Cardiac muscle cell (in vitro differentiated cells and primary cell): ENCODE results near the gene PSMA2. TPM values are rescaled to one million over a fixed set of nuclear protein-coding genes. Genes with fewer than 3 reads are reported as not detected.
A peak's percentile ranks its signal among the peaks of the same experiment; 100 is the strongest.

ENCODE experiments used
- DNase-seq, 2 donors: peaks; one replicate each; pipeline versions ENCODE4 v3.0.0 to v3.0.0-alpha.2; 2010 to 2017; ENCODE audit warnings: low read depth in 1 of 2, low spot score in 1 of 2
- H3K27ac ChIP-seq: fragments of 200-600 bp; sonication (generic); 2 replicates; pipeline ENCODE4 v1.5.1; 2016
- H3K27me3 ChIP-seq: fragments of 200-600 bp; sonication (generic); 2 replicates; pipeline ENCODE4 v1.6.0; 2016; ENCODE audit warnings: control low read depth
- H3K36me3 ChIP-seq: fragments of 200-600 bp; sonication (generic); 2 replicates; pipeline ENCODE4 v1.5.1; 2016; ENCODE audit warnings: control low read depth
- H3K4me1 ChIP-seq: fragments of 200-600 bp; sonication (generic); 2 replicates; pipeline ENCODE4 v1.8.1; 2017; ENCODE audit warnings: low read depth, mild to moderate bottlenecking, mixed run types
- H3K4me3 ChIP-seq: fragments of 200-600 bp; sonication (generic); 2 replicates; pipeline ENCODE4 v1.5.1; 2016; ENCODE audit warnings: mild to moderate bottlenecking
- H3K9me3 ChIP-seq: fragments of 200-600 bp; sonication (generic); 2 replicates; pipeline ENCODE4 v1.5.1; 2017; ENCODE audit warnings: low read depth, mild to moderate bottlenecking, control low read depth
- polyA plus RNA-seq: library from polyadenylated mRNA; unstranded; fragments of >200 nt; fragmentation: Nextera tagmentation; extraction: Ambion mirVana; gene quantifications from 2 replicates; pipeline ENCODE4 v1.2.1, GENCODE V29; 2016
- total RNA-seq: library from RNA; depleted of rRNA; stranded (reverse); fragments of >200 nt; gene quantifications from 2 replicates; pipeline ENCODE4 v1.2.3, GENCODE V29; 2016
- TF ChIP-seq, protein P1 (sequence below): IDR thresholded peaks from 2 replicates; pipeline ENCODE4 v1.5.1; 2012; ENCODE audit warnings: low read depth, mild to moderate bottlenecking, low read length

Gene PSMA2
- total and polyA plus RNA-seq, 2 experiments from 2014 or later: 54.0 to 326 TPM

DNA sequence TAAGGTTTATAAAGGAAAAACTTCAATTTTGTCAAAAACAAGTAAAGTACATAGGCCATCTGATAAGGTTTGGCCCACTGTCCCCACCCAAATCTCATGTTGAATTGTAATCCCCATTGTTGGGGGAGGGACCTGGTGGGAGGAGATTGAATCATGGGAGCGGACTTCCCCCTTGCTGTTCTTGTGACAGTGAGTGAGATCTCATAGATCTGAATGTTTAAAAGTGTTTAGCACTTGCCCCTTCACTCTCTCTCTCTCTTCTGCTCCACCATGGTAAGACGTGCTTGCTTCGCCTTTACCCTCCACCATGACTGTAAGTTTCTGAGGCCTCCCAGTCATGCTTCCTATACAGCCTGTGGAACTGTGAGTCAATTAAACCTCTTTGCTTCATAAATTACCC, 18.4 kb upstream of the PSMA2 start:
- H3K9me3 ChIP-seq: no peaks in the 10 kb centered on the region

DNA sequence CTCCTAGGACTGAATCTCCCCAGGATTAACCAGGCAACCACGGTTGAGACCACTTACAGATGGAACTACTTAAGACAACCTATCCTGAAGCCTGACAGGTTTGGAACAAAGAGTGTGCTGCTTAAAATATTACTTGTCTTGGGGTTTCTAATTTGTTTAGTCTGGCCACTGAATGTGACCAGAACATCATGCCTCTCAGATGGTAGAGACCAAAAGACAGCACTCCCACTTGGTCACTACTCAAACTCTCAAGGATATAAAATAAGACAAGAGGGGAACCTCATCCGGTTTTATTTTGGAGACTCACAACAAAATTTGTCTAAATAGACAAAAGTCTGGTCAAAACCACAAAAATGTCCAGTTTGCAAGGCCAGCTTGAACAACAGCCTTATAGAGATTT, 15.5 kb upstream of the PSMA2 start:
- H3K4me3 ChIP-seq: no peak overlapping the region
- H3K27me3 ChIP-seq: no peaks in the 10 kb centered on the region
- TF ChIP-seq, protein P1, sequence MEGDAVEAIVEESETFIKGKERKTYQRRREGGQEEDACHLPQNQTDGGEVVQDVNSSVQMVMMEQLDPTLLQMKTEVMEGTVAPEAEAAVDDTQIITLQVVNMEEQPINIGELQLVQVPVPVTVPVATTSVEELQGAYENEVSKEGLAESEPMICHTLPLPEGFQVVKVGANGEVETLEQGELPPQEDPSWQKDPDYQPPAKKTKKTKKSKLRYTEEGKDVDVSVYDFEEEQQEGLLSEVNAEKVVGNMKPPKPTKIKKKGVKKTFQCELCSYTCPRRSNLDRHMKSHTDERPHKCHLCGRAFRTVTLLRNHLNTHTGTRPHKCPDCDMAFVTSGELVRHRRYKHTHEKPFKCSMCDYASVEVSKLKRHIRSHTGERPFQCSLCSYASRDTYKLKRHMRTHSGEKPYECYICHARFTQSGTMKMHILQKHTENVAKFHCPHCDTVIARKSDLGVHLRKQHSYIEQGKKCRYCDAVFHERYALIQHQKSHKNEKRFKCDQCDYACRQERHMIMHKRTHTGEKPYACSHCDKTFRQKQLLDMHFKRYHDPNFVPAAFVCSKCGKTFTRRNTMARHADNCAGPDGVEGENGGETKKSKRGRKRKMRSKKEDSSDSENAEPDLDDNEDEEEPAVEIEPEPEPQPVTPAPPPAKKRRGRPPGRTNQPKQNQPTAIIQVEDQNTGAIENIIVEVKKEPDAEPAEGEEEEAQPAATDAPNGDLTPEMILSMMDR: no peak
- H3K9me3 ChIP-seq: no peaks in the 10 kb centered on the region
- DNase-seq: no peak
- H3K4me1 ChIP-seq: no peaks in the 10 kb centered on the region
- no peaks in the 10 kb centered on the region for H3K36me3 ChIP-seq
- no peak overlapping the region for H3K27ac ChIP-seq

More for the DNA sequence above, 18.4 kb upstream of the PSMA2 start:
- DNase-seq: no peak
- H3K4me1 ChIP-seq: no peaks in the 10 kb centered on the region
- TF ChIP-seq, protein P1: no peak
- no peaks in the 10 kb centered on the region for H3K27me3 ChIP-seq
- H3K4me3 ChIP-seq: no peak overlapping the region
- H3K27ac ChIP-seq: no peak overlapping the region
- H3K36me3 ChIP-seq: no peaks in the 10 kb centered on the region

DNA sequence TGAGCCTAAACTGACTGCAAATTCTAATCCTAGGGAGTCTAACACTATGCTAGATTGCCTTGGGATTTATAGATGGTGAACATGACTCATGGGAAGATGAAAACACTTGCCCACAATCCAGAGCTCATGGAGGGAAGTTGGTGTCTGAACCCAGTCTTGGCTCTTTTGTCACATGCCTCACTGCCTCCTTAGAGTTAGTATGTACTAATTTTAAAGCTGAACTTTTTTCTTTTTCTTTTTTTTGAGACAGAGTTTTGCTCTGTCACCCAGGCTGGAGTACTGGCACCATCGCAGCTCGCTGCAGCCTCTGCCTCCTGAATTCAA, 14.6 kb upstream of the PSMA2 start:
- no peaks in the 10 kb centered on the region for H3K9me3 ChIP-seq
- no peaks in the 10 kb centered on the region for H3K4me1 ChIP-seq
- H3K27ac ChIP-seq: no peak overlapping the region
- DNase-seq: no peak
- H3K36me3 ChIP-seq: no peaks in the 10 kb centered on the region
- H3K4me3 ChIP-seq: no peak overlapping the region
- TF ChIP-seq, protein P1: no peak
- H3K27me3 ChIP-seq: no peaks in the 10 kb centered on the region

DNA sequence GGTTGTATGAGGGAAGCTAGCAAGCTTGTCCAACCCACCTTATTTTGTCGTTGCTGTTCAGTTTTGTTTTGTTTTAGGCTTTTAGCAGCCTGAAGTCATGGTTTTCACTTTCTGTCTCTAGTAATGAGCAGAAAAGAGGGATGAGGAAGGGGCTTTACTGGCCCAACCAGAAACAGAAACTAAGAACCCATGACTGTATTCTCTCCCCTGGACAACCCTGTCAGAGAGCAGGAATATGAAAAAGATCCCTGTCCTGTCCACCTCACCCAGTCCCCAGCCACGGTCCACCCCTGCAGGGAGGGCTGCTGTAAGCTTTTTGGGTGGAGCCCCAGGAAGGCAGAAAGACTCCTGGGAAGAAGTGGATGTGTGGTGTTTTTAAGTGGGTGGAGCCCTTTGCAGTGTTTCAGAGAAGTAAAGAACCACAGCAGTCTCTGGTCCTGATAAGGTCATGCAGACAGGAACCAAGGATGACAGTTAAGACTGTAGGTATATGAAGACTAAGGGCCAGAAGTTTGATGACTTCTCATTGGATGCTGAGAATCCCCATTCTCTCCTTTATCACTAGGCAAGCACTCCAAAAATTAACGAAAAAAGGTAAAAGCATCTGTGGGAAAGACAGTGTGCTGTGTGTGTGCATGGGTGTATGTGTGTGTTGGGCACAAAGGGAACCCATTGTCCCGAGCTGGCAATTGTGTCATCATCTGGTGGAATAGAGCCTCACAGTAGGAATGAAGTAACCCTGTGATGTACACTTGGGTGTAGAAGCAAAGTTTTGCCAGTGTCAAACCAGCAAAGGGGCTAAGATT, 14.1 kb upstream of the PSMA2 start:
- Histone ChIP-seq H3K27me3 (no peaks in the 10 kb centered on the region), H3K4me3 (no peak overlapping the region), H3K27ac (no peak overlapping the region), H3K4me1 (no peaks in the 10 kb centered on the region), H3K36me3 (no peaks in the 10 kb centered on the region), H3K9me3 (no peaks in the 10 kb centered on the region)
- TF ChIP-seq, protein P1: no peak
- DNase-seq: no peak

DNA sequence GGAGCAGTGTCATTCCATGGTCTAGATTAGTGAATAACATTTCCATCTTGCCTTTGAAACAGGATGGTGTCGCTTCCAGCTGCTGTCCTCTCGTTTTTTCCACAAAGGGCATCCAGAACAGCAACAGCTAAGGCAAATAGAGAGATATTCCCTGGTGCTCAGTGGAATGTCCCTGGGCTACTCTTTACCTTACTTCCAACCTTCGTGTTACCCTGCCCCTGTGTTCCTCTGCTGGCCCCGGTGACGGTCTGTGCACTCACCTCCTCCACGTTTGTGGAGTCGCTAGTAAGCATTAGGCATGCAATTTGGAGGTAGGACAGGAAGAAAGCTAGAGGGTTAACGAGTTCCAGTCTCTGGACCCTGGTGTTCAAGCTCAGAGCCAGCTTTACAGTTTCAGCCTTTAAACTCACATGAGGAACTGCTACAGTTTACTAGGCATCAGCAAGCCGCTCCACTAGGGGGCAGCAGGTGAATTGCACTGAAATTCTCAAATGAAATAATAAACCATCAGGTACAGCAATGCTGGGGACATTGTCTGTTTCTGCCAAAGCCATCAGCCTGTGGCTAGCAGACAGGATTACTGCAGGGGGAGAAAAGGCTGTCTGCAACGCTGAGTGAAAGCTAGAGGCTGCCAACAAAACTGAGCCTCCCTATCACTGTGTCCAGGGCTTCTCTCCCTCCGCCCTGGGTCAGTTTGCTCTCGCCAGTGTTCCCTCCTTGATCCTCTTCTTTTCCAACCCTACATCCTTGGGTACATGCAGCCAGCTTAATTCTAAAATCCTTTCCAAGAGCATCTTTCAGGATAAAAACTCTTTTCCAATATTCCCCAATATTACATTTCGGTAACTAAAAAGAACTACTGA, 9.2 kb upstream of the PSMA2 start:
- Histone ChIP-seq H3K36me3 (peaks cover 9% of the 10 kb centered on the region), H3K27me3 (no peaks in the 10 kb centered on the region), H3K4me3 (no peak overlapping the region), H3K4me1 (no peaks in the 10 kb centered on the region), H3K9me3 (no peaks in the 10 kb centered on the region), H3K27ac (no peak overlapping the region)
- TF ChIP-seq, protein P1: peak; percentile 92
- peak; percentile 85 to 88 for DNase-seq
